Mesendoderm (in vitro differentiated cells): ENCODE measurements around the gene FOXN4. TPM values are rescaled to one million over a fixed set of nuclear protein-coding genes. Genes with fewer than 3 reads are reported as not detected.

Source experiments
- DNase-seq: peaks from one replicate; pipeline ENCODE4 v3.0.0; 2013
- H2AK5ac ChIP-seq: 2 replicates; pipeline ENCODE4 v1.6.1; 2013; ENCODE audit warnings: low read length, inconsistent platforms
- H2BK120ac ChIP-seq: 2 replicates; pipeline ENCODE4 v1.6.1; 2013; ENCODE audit warnings: low read depth, mild to moderate bottlenecking, low read length, moderate library complexity, mixed read lengths
- H2BK15ac ChIP-seq: replicated peaks from 2 replicates; pipeline ENCODE4 v1.6.1; 2013; ENCODE audit warnings: low read depth, mild to moderate bottlenecking, moderate library complexity
- H2BK5ac ChIP-seq: 2 replicates; pipeline ENCODE4 v1.6.1; 2013; ENCODE audit warnings: low read length, inconsistent platforms
- H3K18ac ChIP-seq: 2 replicates; pipeline ENCODE4 v1.6.1; 2013; ENCODE audit warnings: mild to moderate bottlenecking, low read length, mixed read lengths
- H3K23ac ChIP-seq: one replicate; pipeline ENCODE4 v1.6.1; 2013; ENCODE audit warnings: low read length
- H3K27ac ChIP-seq: 2 replicates; pipeline ENCODE4 v1.5.1; 2013; ENCODE audit warnings: low read depth, mild to moderate bottlenecking, inconsistent platforms, low read length, moderate library complexity
- H3K27me3 ChIP-seq: 2 replicates; pipeline ENCODE4 v1.6.1; 2013; ENCODE audit warnings: low read length, control low read depth, mild to moderate bottlenecking, inconsistent platforms; ENCODE audit not compliant: insufficient read depth, poor library complexity
- H3K36me3 ChIP-seq: 2 replicates; pipeline ENCODE4 v1.6.1; 2013; ENCODE audit warnings: low read length, inconsistent platforms; ENCODE audit not compliant: control insufficient read depth, insufficient read depth
- H3K4ac ChIP-seq: one replicate; pipeline ENCODE4 v1.6.1; 2013; ENCODE audit warnings: low read depth, mild to moderate bottlenecking, low read length, moderate library complexity
- H3K4me1 ChIP-seq: 2 replicates; pipeline ENCODE4 v1.6.1; 2013; ENCODE audit warnings: low read depth, low read length, inconsistent platforms; ENCODE audit not compliant: control insufficient read depth
- H3K4me2 ChIP-seq: 2 replicates; pipeline ENCODE4 v1.6.1; 2013; ENCODE audit warnings: low read length
- H3K4me3 ChIP-seq: 2 replicates; pipeline ENCODE4 v1.5.1; 2013; ENCODE audit warnings: mild to moderate bottlenecking, low read length
- H3K56ac ChIP-seq: one replicate; pipeline ENCODE4 v1.6.1; 2013; ENCODE audit warnings: low read length
- H3K79me1 ChIP-seq: 2 replicates; pipeline ENCODE4 v1.6.1; 2013; ENCODE audit warnings: low read length, inconsistent platforms
- H3K79me2 ChIP-seq: 2 replicates; pipeline ENCODE4 v1.6.1; 2013; ENCODE audit warnings: mild to moderate bottlenecking, low read length; ENCODE audit not compliant: control insufficient read depth, insufficient read depth
- H3K9ac ChIP-seq: 2 replicates; pipeline ENCODE4 v1.6.1; 2013; ENCODE audit warnings: low read length, inconsistent platforms
- H4K5ac ChIP-seq: one replicate; pipeline ENCODE4 v1.6.1; 2013; ENCODE audit warnings: low read length
- H4K8ac ChIP-seq: one replicate; pipeline ENCODE4 v1.6.1; 2013; ENCODE audit warnings: low read depth, mild to moderate bottlenecking, control low read depth, low read length, moderate library complexity
- WGBS: extraction: QIAGEN DNeasy Blood & Tissue Kit; methylation state at CpG from one replicate; pipeline ENCODE4 v1.1.7; 2013; ENCODE audit warnings: low lambda C conversion rate, missing lambda C conversion rate; ENCODE audit not compliant: insufficient coverage; ENCODE audit errors: extremely low coverage; 5-methylcytosine and 5-hydroxymethylcytosine counted together
- polyA plus RNA-seq, 2 experiments: library from polyadenylated mRNA; stranded (reverse); fragments of 200-250 nt; gene quantifications; one replicate each; pipeline ENCODE4 v1.2.3, GENCODE V29; 2013

The FOXN4 gene
- 0.07 TPM for polyA plus RNA-seq (2013, experiment 1 of 2)
- 0.06 TPM for polyA plus RNA-seq (2013, experiment 2 of 2)

GRCh38 chr12:109308534-109309380, at the start of gene FOXN4:
Gene FOXN4 (minus strand): TSS chr12:109309284. CDS start chr12:109308321, 963 bp downstream.
- no CpG with 5 or more reads among the region's 43 CpGs for WGBS
- Histone ChIP-seq H3K4ac (no peak within 1 kb of the TSS), H3K27me3 (peaks cover 30% of the 10 kb centered on the region), H2AK5ac (no peak within 1 kb of the TSS), H3K79me2 (no peaks in the 10 kb centered on the region), H3K27ac (no peak within 1 kb of the TSS), H2BK120ac (no peak within 1 kb of the TSS), H4K8ac (no peak within 1 kb of the TSS), H3K9ac (peak within 1 kb of the TSS; percentile 27), H2BK15ac (no peak within 1 kb of the TSS), H3K4me2 (peak within 1 kb of the TSS; percentile 61), H3K36me3 (no peaks in the 10 kb centered on the region), H3K4me3 (peak within 1 kb of the TSS; percentile 20), H3K4me1 (no peaks in the 10 kb centered on the region), H3K18ac (no peak within 1 kb of the TSS), H2BK5ac (no peak within 1 kb of the TSS), H3K79me1 (no peaks in the 10 kb centered on the region), H3K23ac (no peak within 1 kb of the TSS), H3K56ac (peak within 1 kb of the TSS; percentile 34), H4K5ac (no peak within 1 kb of the TSS)
- peak; percentile 43 for DNase-seq

- no peak overlapping the region for H3K27ac ChIP-seq
- no peak overlapping the region for H3K18ac ChIP-seq
- H3K4ac ChIP-seq: no peak overlapping the region
- H3K4me1 ChIP-seq: no peaks in the 10 kb centered on the region
- H3K4me2 ChIP-seq: no peak overlapping the region
- no peak overlapping the region for H4K8ac ChIP-seq
- H2BK5ac ChIP-seq: no peak overlapping the region
- H2BK15ac ChIP-seq: no peak overlapping the region
- H3K79me1 ChIP-seq: no peaks in the 10 kb centered on the region
- H3K4me3 ChIP-seq: no peak overlapping the region
- H3K36me3 ChIP-seq: no peaks in the 10 kb centered on the region
- H3K9ac ChIP-seq: no peak overlapping the region
- no peak overlapping the region for H2AK5ac ChIP-seq
- H3K27me3 ChIP-seq: no peaks in the 10 kb centered on the region
- no CpG with 5 or more reads among the region's 10 CpGs for WGBS
- H4K5ac ChIP-seq: no peak overlapping the region
- no peak overlapping the region for H3K23ac ChIP-seq
- no peak overlapping the region for H3K56ac ChIP-seq
- no peak for DNase-seq
- H3K79me2 ChIP-seq: no peaks in the 10 kb centered on the region
- H2BK120ac ChIP-seq: no peak overlapping the region
Observed at GRCh38 chr12:109358154-109358869, 49.2 kb upstream of the FOXN4 start.

DNA sequence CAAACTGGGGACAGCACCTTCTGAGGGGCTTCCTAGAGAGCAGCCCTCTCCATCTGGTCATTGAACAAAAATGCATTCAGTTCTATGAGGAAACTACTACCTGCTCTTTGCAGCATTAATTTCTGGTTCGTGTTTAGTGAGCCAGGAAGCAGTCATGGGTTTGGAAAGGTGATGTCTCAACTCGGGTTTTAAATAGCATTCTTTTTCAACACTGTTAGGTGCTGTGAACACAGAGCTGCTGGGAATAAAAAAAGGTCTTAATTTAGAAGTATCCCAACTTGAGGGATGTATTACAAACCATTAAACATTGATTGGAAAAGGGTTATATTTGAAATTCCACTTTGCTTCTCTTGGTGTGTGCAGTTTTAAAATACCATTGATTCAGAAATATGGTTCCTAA, 47.9 kb upstream of the FOXN4 start:
- Histone ChIP-seq H3K18ac (no peak overlapping the region), H3K4me1 (no peaks in the 10 kb centered on the region), H3K4ac (no peak overlapping the region), H3K9ac (no peak overlapping the region), H2BK15ac (no peak overlapping the region), H3K27ac (no peak overlapping the region), H3K79me1 (no peaks in the 10 kb centered on the region), H3K23ac (no peak overlapping the region), H2AK5ac (no peak overlapping the region), H4K8ac (no peak overlapping the region), H3K36me3 (no peaks in the 10 kb centered on the region), H3K27me3 (no peaks in the 10 kb centered on the region), H3K56ac (no peak overlapping the region), H2BK5ac (no peak overlapping the region), H3K4me2 (no peak overlapping the region), H3K4me3 (no peak overlapping the region), H3K79me2 (no peaks in the 10 kb centered on the region), H2BK120ac (no peak overlapping the region), H4K5ac (no peak overlapping the region)
- no peak for DNase-seq
- no CpG with 5 or more reads among the region's 2 CpGs for WGBS

DNA sequence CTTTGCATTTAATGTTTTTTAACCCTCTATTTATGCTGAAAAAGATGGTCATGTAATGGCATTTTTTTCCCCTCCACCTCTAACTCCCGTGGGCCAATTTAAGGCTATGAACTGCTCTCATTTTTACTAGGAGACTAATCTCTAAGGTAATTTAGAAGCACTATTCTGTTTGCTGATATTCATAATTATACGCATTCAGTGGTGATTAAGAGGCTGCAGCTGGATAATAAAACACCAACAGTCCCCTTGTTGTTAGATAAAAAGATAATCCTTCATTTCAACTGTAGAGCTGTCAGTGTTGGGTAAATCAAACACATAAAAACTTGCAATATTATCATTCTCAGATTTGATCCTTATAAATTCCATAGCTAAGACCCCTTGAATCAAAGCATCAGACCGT, 47.5 kb upstream of the FOXN4 start:
- Histone ChIP-seq H3K27me3 (no peaks in the 10 kb centered on the region), H2BK15ac (no peak overlapping the region)
- WGBS: no CpG with 5 or more reads among the region's 3 CpGs

DNA sequence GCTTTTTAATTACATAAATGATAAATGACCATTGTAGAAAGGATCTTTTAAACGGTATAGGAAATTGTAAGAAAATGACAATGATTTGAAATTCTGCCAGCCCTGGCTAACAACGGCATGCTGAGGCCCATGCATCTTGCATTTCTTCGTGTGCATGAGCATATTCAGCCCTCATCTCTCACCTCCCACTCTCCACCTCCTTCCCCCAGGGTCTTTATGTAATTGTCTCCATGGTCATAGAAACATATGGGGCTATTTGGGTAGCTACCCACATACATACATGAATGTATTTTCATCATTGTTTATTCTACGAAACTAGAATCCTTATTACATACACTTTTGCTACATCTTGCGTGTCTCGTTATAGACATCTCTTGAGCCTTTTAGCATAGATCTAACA, 43.1 kb upstream of the FOXN4 start:
- Histone ChIP-seq H3K79me1 (no peaks in the 10 kb centered on the region), H3K4me1 (no peaks in the 10 kb centered on the region), H3K36me3 (no peaks in the 10 kb centered on the region), H3K23ac (no peak overlapping the region), H3K79me2 (no peaks in the 10 kb centered on the region), H4K8ac (no peak overlapping the region), H2AK5ac (no peak overlapping the region), H2BK15ac (no peak overlapping the region), H4K5ac (no peak overlapping the region), H2BK120ac (no peak overlapping the region), H3K18ac (no peak overlapping the region), H3K27me3 (no peaks in the 10 kb centered on the region), H3K9ac (no peak overlapping the region), H3K27ac (no peak overlapping the region), H3K56ac (no peak overlapping the region), H3K4ac (no peak overlapping the region), H2BK5ac (no peak overlapping the region), H3K4me3 (no peak overlapping the region), H3K4me2 (no peak overlapping the region)
- DNase-seq: no peak
- WGBS: no CpG with 5 or more reads among the region's 6 CpGs

More for the DNA sequence above, 47.5 kb upstream of the FOXN4 start:
- Histone ChIP-seq H3K18ac (no peak overlapping the region), H3K79me2 (no peaks in the 10 kb centered on the region), H3K9ac (no peak overlapping the region), H3K56ac (no peak overlapping the region), H3K79me1 (no peaks in the 10 kb centered on the region), H3K4me1 (no peaks in the 10 kb centered on the region), H4K8ac (no peak overlapping the region), H3K23ac (no peak overlapping the region), H3K36me3 (no peaks in the 10 kb centered on the region), H4K5ac (no peak overlapping the region), H3K4me2 (no peak overlapping the region), H3K27ac (no peak overlapping the region), H2BK120ac (no peak overlapping the region), H2AK5ac (no peak overlapping the region), H3K4ac (no peak overlapping the region), H2BK5ac (no peak overlapping the region), H3K4me3 (no peak overlapping the region)
- no peak for DNase-seq
